GM12878 (cell line): ENCODE results near the gene OTOGL. TPM values are rescaled to one million over a fixed set of nuclear protein-coding genes. Genes with fewer than 3 reads are reported as not detected.
A peak's percentile ranks its signal among the peaks of the same experiment; 100 is the strongest.

Experiments
- ATAC-seq: fragments of 200-7000 bp; cut with Tn5 transposase; 3 replicates; pipeline ENCODE4 v1.9.1; 2020; ENCODE audit warnings: mild to moderate bottlenecking, moderate library complexity
- BruUV-seq: library from RNA; stranded (reverse); fragments of 400-500 nt; replicated peaks from 2 replicates; lab custom pipeline; 2021; lab: Mats Ljungman, UMichigan
- CTCF ChIA-PET: fragments of 300-600 bp; sonication (Branson Sonifier 250); formaldehyde crosslinking; extraction: SDS; loops from one replicate; lab custom pipeline; 2021; ENCODE audit warnings: inconsistent platforms; lab: Yijun Ruan, JAX
- POLR2A ChIA-PET: fragments of 350-600 bp; formaldehyde crosslinking; extraction: SDS; loops from one replicate; lab custom pipeline; 2021; ENCODE audit warnings: inconsistent platforms; lab: Charles Lee
- RAD21 ChIA-PET: fragments of 300-600 bp; sonication (Branson Sonifier 250); formaldehyde crosslinking; loops from one replicate; lab custom pipeline; 2023; ENCODE audit warnings: antibody characterized with exemption; ENCODE audit not compliant: unreplicated experiment; lab: Charles Lee
- SMC1A ChIA-PET: fragments of 300-600 bp; sonication (Branson Sonifier 250); formaldehyde crosslinking; loops from one replicate; lab custom pipeline; 2023; ENCODE audit not compliant: unreplicated experiment, uncharacterized antibody; lab: Charles Lee
- DNase-seq: peaks from one replicate; pipeline ENCODE4 v3.0.0-alpha.2; 2011; ENCODE audit warnings: low read depth, low spot score
- FAIRE-seq: peaks from 3 replicates; lab custom pipeline; 2011; peaks lifted over from hg19 to GRCh38; lab: Jason Lieb, UNC
- H2AFZ ChIP-seq: 2 replicates; pipeline ENCODE4 v1.6.0; 2011; ENCODE audit warnings: low read depth, low read length, control low read depth; ENCODE audit not compliant: control insufficient read depth
- H3K27ac ChIP-seq: 2 replicates; pipeline ENCODE4 v1.5.1; 2011; ENCODE audit warnings: control low read depth; ENCODE audit not compliant: control insufficient read depth, insufficient read depth
- H3K27me3 ChIP-seq, 2 experiments: replicated peaks in 1 of 2; 2 replicates each; pipeline versions ENCODE4 v1.6.0 to v1.6.1; 2011; ENCODE audit warnings: low read length in 1 of 2; ENCODE audit not compliant: control insufficient read depth in 2 of 2, insufficient read depth in 2 of 2
- H3K36me3 ChIP-seq, 2 experiments: 2 replicates each; pipeline ENCODE4 v1.5.1; 2011; ENCODE audit warnings: low read length in 1 of 2; ENCODE audit not compliant: control insufficient read depth in 2 of 2, insufficient read depth in 2 of 2
- H3K4me1 ChIP-seq: 2 replicates; pipeline ENCODE4 v1.6.1; 2011; ENCODE audit warnings: mild to moderate bottlenecking, low read length, moderate library complexity, mixed read lengths; ENCODE audit not compliant: control insufficient read depth, insufficient read depth
- H3K4me2 ChIP-seq: 2 replicates; pipeline ENCODE4 v1.6.0; 2011; ENCODE audit warnings: control low read depth; ENCODE audit not compliant: control insufficient read depth, insufficient read depth
- H3K4me3 ChIP-seq: fragments of 200-600 bp; sonication (generic); 2 replicates; pipeline ENCODE4 v1.5.1; 2016
- H3K79me2 ChIP-seq: 2 replicates; pipeline ENCODE4 v1.6.0; 2011; ENCODE audit warnings: low read length; ENCODE audit not compliant: control insufficient read depth, insufficient read depth
- H3K9ac ChIP-seq: 2 replicates; pipeline ENCODE4 v1.8.0; 2011; ENCODE audit warnings: low read length, control low read depth, mixed read lengths; ENCODE audit not compliant: control insufficient read depth, insufficient read depth
- H3K9me3 ChIP-seq: replicated peaks from 3 replicates; pipeline ENCODE4 v1.5.1; 2011; ENCODE audit warnings: mild to moderate bottlenecking, low read length; ENCODE audit not compliant: control insufficient read depth, insufficient read depth
- H4K20me1 ChIP-seq: 2 replicates; pipeline ENCODE4 v1.6.0; 2011; ENCODE audit not compliant: control insufficient read depth, insufficient read depth
- BCL3 ChIP-seq: IDR thresholded peaks from 2 replicates; pipeline ENCODE4 v1.6.1; 2011; ENCODE audit warnings: borderline replicate concordance, low read depth, mild to moderate bottlenecking, moderate library complexity, low read length; ENCODE audit not compliant: insufficient read depth, poor library complexity, severe bottlenecking
- E4F1 ChIP-seq: fragments of 450-650 bp; IDR thresholded peaks from 2 replicates; pipeline ENCODE4 v1.6.1; 2018; ENCODE audit warnings: borderline replicate concordance, mild to moderate bottlenecking; ENCODE audit not compliant: partially characterized antibody
- HSF1 ChIP-seq: fragments of 150-350 bp; IDR thresholded peaks from 2 replicates; pipeline ENCODE4 v1.6.1; 2014; ENCODE audit warnings: mild to moderate bottlenecking, low read depth, low read length
- JUND ChIP-seq: IDR thresholded peaks from 2 replicates; pipeline ENCODE4 v1.6.1; 2012; ENCODE audit warnings: low read depth, mild to moderate bottlenecking, low read length, improper control_type of control experiment, moderate library complexity
- MEF2A ChIP-seq: IDR thresholded peaks from 2 replicates; pipeline ENCODE4 v1.6.1; 2011; ENCODE audit warnings: low read depth, mild to moderate bottlenecking, low read length, moderate library complexity; ENCODE audit not compliant: insufficient read depth
- NR2C1 ChIP-seq: fragments of 450-650 bp; IDR thresholded peaks from 2 replicates; pipeline ENCODE4 v1.6.1; 2017; ENCODE audit warnings: antibody characterized with exemption, mild to moderate bottlenecking, moderate library complexity
- POLR2AphosphoS5 ChIP-seq: IDR thresholded peaks from 2 replicates; pipeline ENCODE4 v1.6.1; 2011; ENCODE audit warnings: mild to moderate bottlenecking, low read length, inconsistent platforms
- SIX5 ChIP-seq: IDR thresholded peaks from 2 replicates; pipeline ENCODE4 v1.6.1; 2011; ENCODE audit warnings: mild to moderate bottlenecking, low read depth, low read length, moderate library complexity; ENCODE audit not compliant: severe bottlenecking
- SMAD5 ChIP-seq: IDR thresholded peaks from 2 replicates; pipeline ENCODE4 v1.6.1; 2016; ENCODE audit warnings: antibody characterized with exemption, low read depth
- STAT3 ChIP-seq: IDR thresholded peaks from 2 replicates; pipeline ENCODE4 v1.6.1; 2011; ENCODE audit warnings: low read depth, low read length, improper control_type of control experiment
- TARDBP ChIP-seq: IDR thresholded peaks from 2 replicates; pipeline ENCODE4 v1.6.1; 2016; ENCODE audit warnings: borderline replicate concordance
- ZBTB33 ChIP-seq: fragments of 450-650 bp; IDR thresholded peaks from 2 replicates; pipeline ENCODE4 v1.6.1; 2017; ENCODE audit warnings: mild to moderate bottlenecking
- WGBS: methylation state at CpG from one replicate; pipeline ENCODE4 v1.1.6; 2016; ENCODE audit warnings: low lambda C conversion rate; ENCODE audit not compliant: insufficient replicate concordance, insufficient coverage; ENCODE audit errors: missing lambda C conversion rate; 5-methylcytosine and 5-hydroxymethylcytosine counted together
- in situ Hi-C: fragments of 300-500 bp; cut with MboI; formaldehyde crosslinking; loops from 9 replicates; pipeline ENCODE4 v1.14.3; 2018; ENCODE audit warnings: mixed read lengths
- intact Hi-C: fragments of 100-400 bp; cut with micrococcal nuclease; formaldehyde crosslinking; loops from one replicate; pipeline ENCODE4 v1.14.2; 2022; ENCODE audit not compliant: unreplicated experiment
- polyA plus RNA-seq, 11 experiments: library from polyadenylated mRNA; depleted of rRNA in 4 of 11; unstranded in 6 of 11; stranded (reverse) in 5 of 11; fragments of >200 nt; fragmentation: Nextera tagmentation in 4 of 11; fragmentation: Illumina TruSeq in 1 of 11; extraction: Ambion mirVana in 4 of 11; extraction: Trizol in 1 of 11; gene quantifications; 1 replicate in 1 of 11; 2 replicates in 10 of 11; pipeline versions ENCODE4 v1.2.1 to v1.2.3, GENCODE V29; 2011 to 2016; ENCODE audit warnings: inconsistent platforms in 2 of 11, missing spikeins in 2 of 11, low read depth in 1 of 11
- total RNA-seq, 4 experiments: library from RNA; depleted of rRNA in 3 of 4; stranded (reverse); fragments of >200 nt in 3 of 4; fragmentation: Illumina TruSeq in 1 of 4; extraction: Trizol in 1 of 4; gene quantifications; 2 replicates each; pipeline versions ENCODE4 v1.2.1 to v1.2.3, GENCODE V29; 2013 to 2021

Gene OTOGL
- total and polyA plus RNA-seq, 10 of the 15 experiments (the other 5 are each of a cell fraction or from before 2014, with no cell fraction given): 0.04 to 3.7 (median 0.27) TPM

GRCh38 chr12:80401191-80401590 is 301.9 kb downstream of the OTOGL start:
- ChIA-PET CTCF (interaction anchor here (0.8 to 1.6 kb wide), 2 partner anchors 9 to 12 kb away, joined by 3 to 5 read pairs; no protein-coding TSS in a partner anchor), POLR2A (no interaction called here)
- Histone ChIP-seq H3K4me2 (0 out of 2 replicates have a peak overlapping the region, but pooled peaks have one; percentile 60), H3K27me3 (no peaks in the 10 kb centered on the region; a peak in 1 of 4 replicates), H3K79me2 (no peaks in the 10 kb centered on the region), H3K36me3 (no peaks in the 10 kb centered on the region), H2AFZ (no peak overlapping the region; the same call in 1 of the 2 replicates), H3K9me3 (no peaks in the 10 kb centered on the region), H3K4me1 (no peaks in the 10 kb centered on the region)
- no TSS peak for BruUV-seq
- WGBS: 91% methylated on average over 3 of the region's 3 CpGs
- intact Hi-C loops: no loop called here
- no peak for ATAC-seq
- in situ Hi-C loops: no loop called here
- no peak for TF ChIP-seq TARDBP
- no peak for TF ChIP-seq JUND
- no peak for TF ChIP-seq E4F1
- no peak for TF ChIP-seq MEF2A
- TF ChIP-seq SIX5: no peak
- TF ChIP-seq SMAD5: no peak
- no peak for TF ChIP-seq ZBTB33
- no peak for TF ChIP-seq STAT3
- TF ChIP-seq BCL3: no peak
- TF ChIP-seq HSF1: no peak
- TF ChIP-seq POLR2AphosphoS5: no peak
- no peak for TF ChIP-seq NR2C1
- TF ChIP-seq, all 136 proteins: peak for 0
- H3K9ac ChIP-seq: no peak overlapping the region
- no peak for FAIRE-seq
- H3K27ac ChIP-seq: no peak overlapping the region
- SMC1A ChIA-PET: interaction anchor here (0.9 to 1.6 kb wide), 3 partner anchors 10 to 83 kb away, joined by 3 to 5 read pairs (median 3); no protein-coding TSS in a partner anchor
- RAD21 ChIA-PET: no interaction called here
- DNase-seq: no peak
- no peak overlapping the region; the same call in 1 of the 2 replicates for H3K4me3 ChIP-seq
- no peaks in the 10 kb centered on the region for H4K20me1 ChIP-seq
